Kidney (tissue), 14 donors: ENCODE measurements around the gene USP36. TPM values are rescaled to one million over a fixed set of nuclear protein-coding genes. Genes with fewer than 3 reads are reported as not detected.

Experiments used
- DNase-seq, 5 donors: peaks; one replicate each; pipeline ENCODE4 v3.0.0-alpha.2; 2013 to 2020
- FAIRE-seq: peaks from 2 replicates; lab custom pipeline; 2012; peaks lifted over from hg19 to GRCh38; lab: Jason Lieb, UNC
- H3K27ac ChIP-seq, 2 donors: one replicate each; pipeline ENCODE4 v1.7.0; 2013; ENCODE audit warnings: low read depth in 2 of 2, low read length in 2 of 2, inconsistent platforms in 1 of 2
- H3K27me3 ChIP-seq: one replicate; pipeline ENCODE4 v1.7.1; 2013; ENCODE audit warnings: low read length, inconsistent platforms; ENCODE audit not compliant: control insufficient read depth, insufficient read depth
- H3K36me3 ChIP-seq, 3 donors: one replicate each; pipeline versions ENCODE4 v1.7.0 to v1.7.1; 2013; ENCODE audit warnings: low read length in 3 of 3, control low read depth in 1 of 3, inconsistent platforms in 1 of 3; ENCODE audit not compliant: insufficient read depth in 3 of 3, control insufficient read depth in 2 of 3
- H3K4me1 ChIP-seq, 3 donors: one replicate each; pipeline versions ENCODE4 v1.7.0 to v1.7.1; 2013; ENCODE audit warnings: low read length in 3 of 3, inconsistent platforms in 1 of 3, low read depth in 1 of 3; ENCODE audit not compliant: control insufficient read depth in 2 of 3, insufficient read depth in 2 of 3
- H3K4me3 ChIP-seq, 3 donors: one replicate each; pipeline versions ENCODE4 v1.7.0 to v1.8.1; 2013; ENCODE audit warnings: low read length in 3 of 3, control low read depth in 1 of 3, inconsistent platforms in 1 of 3
- H3K9ac ChIP-seq, 3 donors: one replicate each; pipeline versions ENCODE4 v1.7.0 to v1.7.1; 2013; ENCODE audit warnings: low read length in 3 of 3, control low read depth in 1 of 3, inconsistent platforms in 1 of 3
- H3K9me3 ChIP-seq, 3 donors: one replicate each; pipeline versions ENCODE4 v1.7.0 to v1.7.1; 2013; ENCODE audit warnings: low read length in 3 of 3, control low read depth in 1 of 3, inconsistent platforms in 1 of 3; ENCODE audit not compliant: control insufficient read depth in 2 of 3, insufficient read depth in 1 of 3
- intact Hi-C: fragments of 100-400 bp; cut with DNase I; formaldehyde crosslinking; loops from one replicate; pipeline ENCODE4 v1.11.1; 2022
- polyA plus RNA-seq: library from polyadenylated mRNA; stranded (reverse); fragments of 350-450 nt; fragmentation: Illumina TruSeq; extraction: RNeasy Lipid Tissue Mini Kit (QIAGEN cat#74804); gene quantifications from one replicate; pipeline ENCODE4 v1.2.3, GENCODE V29; 2014; ENCODE audit warnings: low read depth, low replicate concordance; ENCODE audit not compliant: insufficient read depth
- total RNA-seq: library from RNA; stranded (reverse); fragmentation: NEBNext Ultra II Directional; extraction: Animal tissue kit (Norgen Biotek cat#: 25700); gene quantifications from one replicate; pipeline ENCODE4 v1.2.1, GENCODE V29; 2021
- TF ChIP-seq, protein P1 (sequence below): IDR thresholded peaks from 3 replicates; pipeline ENCODE4 v1.5.1; 2012; ENCODE audit warnings: mild to moderate bottlenecking, moderate library complexity, borderline replicate concordance; ENCODE audit not compliant: insufficient read depth; ENCODE audit errors: extremely low read depth
- donor health status: control.
- donor health status: control.
- donor health status: control.
- donor health status: control.
- donor health status: control.
- donor health status: DM: yes; HTN: yes; CAD: no.
- donor health status: Normal renal cell carcinoma (clear cell type).

Gene USP36
- total and polyA plus RNA-seq, 2 donors from 2014 or later, result 17.0 to 66.2 TPM

DNA sequence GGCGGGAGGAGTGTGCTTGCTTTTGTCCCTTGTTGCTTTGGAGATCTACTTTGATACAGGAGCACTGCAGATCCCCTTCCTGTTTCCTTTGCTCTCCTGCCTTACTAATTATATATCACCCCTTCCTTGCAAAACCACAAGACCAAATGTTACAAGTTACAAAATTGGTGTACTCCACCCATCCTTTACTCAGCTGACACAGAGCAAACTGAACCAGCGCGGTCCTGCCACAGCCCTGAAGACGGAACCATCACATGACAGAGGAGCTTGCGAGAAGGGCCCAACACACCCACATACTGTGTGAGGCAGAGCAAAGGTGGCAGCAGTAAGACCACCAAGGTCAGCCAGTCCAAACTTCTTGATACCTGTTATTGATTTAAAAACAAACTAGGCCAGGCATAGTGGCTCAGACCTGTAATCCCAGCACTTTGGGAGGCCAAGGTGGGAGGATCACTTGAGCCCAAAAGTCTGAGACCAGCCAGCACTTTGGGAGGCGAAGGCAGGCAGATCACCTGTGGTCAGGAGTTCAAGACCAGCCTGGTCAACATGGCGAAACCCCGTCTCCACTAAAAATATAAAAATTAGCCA, 91.8 kb downstream of the USP36 start:
- H3K27ac ChIP-seq, result peak overlapping the region; percentile 39 to 83
- DNase-seq (peak in 1 of 5 donors; percentile 78), FAIRE-seq (no peak)
- peak overlapping the region in 1 of 3 donors; percentile 29 for H3K9ac ChIP-seq
- intact Hi-C loops, result no loop called here
- H3K27me3 ChIP-seq, result no peaks in the 10 kb centered on the region
- peaks cover 0 to 29% (median 20%) of the 10 kb centered on the region in 3 donors for H3K4me1 ChIP-seq
- TF ChIP-seq, protein P1, sequence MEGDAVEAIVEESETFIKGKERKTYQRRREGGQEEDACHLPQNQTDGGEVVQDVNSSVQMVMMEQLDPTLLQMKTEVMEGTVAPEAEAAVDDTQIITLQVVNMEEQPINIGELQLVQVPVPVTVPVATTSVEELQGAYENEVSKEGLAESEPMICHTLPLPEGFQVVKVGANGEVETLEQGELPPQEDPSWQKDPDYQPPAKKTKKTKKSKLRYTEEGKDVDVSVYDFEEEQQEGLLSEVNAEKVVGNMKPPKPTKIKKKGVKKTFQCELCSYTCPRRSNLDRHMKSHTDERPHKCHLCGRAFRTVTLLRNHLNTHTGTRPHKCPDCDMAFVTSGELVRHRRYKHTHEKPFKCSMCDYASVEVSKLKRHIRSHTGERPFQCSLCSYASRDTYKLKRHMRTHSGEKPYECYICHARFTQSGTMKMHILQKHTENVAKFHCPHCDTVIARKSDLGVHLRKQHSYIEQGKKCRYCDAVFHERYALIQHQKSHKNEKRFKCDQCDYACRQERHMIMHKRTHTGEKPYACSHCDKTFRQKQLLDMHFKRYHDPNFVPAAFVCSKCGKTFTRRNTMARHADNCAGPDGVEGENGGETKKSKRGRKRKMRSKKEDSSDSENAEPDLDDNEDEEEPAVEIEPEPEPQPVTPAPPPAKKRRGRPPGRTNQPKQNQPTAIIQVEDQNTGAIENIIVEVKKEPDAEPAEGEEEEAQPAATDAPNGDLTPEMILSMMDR, result no peak
- H3K9me3 ChIP-seq, result no peaks in the 10 kb centered on the region
- H3K4me3 ChIP-seq, result no peak overlapping the region
- H3K36me3 ChIP-seq, result no peaks in the 10 kb centered on the region

DNA sequence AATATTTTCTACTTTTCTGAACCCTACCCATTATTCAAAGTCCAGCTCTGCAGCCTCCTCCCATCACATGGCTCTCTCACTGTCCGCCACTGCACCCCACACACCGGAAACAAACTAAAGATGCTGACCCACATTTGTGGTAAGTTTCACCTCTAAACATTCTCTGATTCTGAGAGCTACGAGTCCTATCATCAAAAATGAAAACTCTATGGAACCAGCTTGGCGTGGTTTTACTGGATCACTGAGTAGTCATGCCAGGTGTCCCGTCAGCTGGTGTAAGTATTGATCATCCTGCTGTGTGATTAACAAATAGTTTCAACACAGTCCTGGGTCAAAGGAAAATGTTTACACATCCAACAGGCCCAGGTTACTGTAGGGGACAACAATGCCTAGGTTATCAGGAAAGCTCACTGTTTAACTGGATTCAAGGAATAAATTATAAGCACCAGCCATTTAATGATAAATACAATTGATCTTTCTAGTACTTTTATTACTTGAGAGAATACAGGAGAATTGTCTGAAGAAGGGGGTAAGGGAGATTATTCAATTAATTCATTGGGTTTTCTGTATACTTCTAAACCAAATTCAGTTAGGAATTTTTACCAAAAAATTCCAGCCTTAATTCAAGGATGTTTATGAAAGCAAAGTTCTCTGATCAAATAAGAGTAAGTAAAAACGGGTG, 92.4 kb downstream of the USP36 start:
- intact Hi-C loops, result no loop called here
- TF ChIP-seq, protein P1, result no peak
- no peaks in the 10 kb centered on the region for H3K36me3 ChIP-seq
- H3K4me1 ChIP-seq, result peaks cover 0 to 29% (median 20%) of the 10 kb centered on the region in 3 donors
- FAIRE-seq, result no peak
- H3K4me3 ChIP-seq, result no peak overlapping the region
- H3K9me3 ChIP-seq, result no peaks in the 10 kb centered on the region
- H3K27me3 ChIP-seq, result no peaks in the 10 kb centered on the region
- peak overlapping the region in 1 of 2 donors; percentile 68 for H3K27ac ChIP-seq
- no peak overlapping the region for H3K9ac ChIP-seq
- DNase-seq, result no peak

DNA sequence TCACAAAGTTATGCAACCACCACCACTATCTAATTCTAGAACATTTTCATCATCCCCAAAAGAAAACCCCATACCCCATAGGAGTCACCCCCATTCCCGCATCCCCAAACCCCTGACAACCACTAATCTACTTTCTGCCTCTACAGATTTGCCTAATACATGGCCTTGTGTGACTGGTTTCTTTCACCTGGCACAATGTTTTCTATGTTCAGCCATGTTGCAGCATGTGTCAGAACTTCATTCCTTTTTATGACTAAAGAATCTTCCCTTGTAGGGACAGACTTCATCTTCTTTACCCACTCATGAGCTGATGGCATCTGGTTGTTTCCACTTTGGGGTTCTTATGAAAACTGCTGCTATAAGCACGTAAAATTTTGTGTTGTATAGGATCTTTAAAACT, 93.1 kb downstream of the USP36 start:
- intact Hi-C loops, result no loop called here
- TF ChIP-seq, protein P1, result no peak
- Histone ChIP-seq H3K27ac (peak overlapping the region in 1 of 2 donors; percentile 68), H3K4me1 (peaks cover 0 to 29% (median 20%) of the 10 kb centered on the region in 3 donors), H3K9ac (no peak overlapping the region), H3K4me3 (no peak overlapping the region), H3K9me3 (no peaks in the 10 kb centered on the region), H3K36me3 (no peaks in the 10 kb centered on the region), H3K27me3 (no peaks in the 10 kb centered on the region)
- DNase-seq (no peak), FAIRE-seq (no peak)
